Panc1 (cell line): ENCODE results near the gene TPRG1L. TPM values are rescaled to one million over a fixed set of nuclear protein-coding genes. Genes with fewer than 3 reads are reported as not detected.

Experiments
- ATAC-seq: fragments of 200-7000 bp; cut with Tn5 transposase; 2 replicates; pipeline ENCODE4 v1.9.1; 2020; ENCODE audit warnings: mild to moderate bottlenecking, moderate library complexity
- BruUV-seq: library from RNA; stranded (reverse); fragments of 400-500 nt; replicated peaks from 2 replicates; lab custom pipeline; 2021; lab: Mats Ljungman, UMichigan
- CTCF ChIA-PET: fragments of 300-600 bp; sonication (Branson Sonifier 250); formaldehyde crosslinking; loops from one replicate; lab custom pipeline; 2022; ENCODE audit warnings: antibody characterized with exemption; lab: Charles Lee
- POLR2A ChIA-PET: fragments of 300-600 bp; sonication (Branson Sonifier 250); formaldehyde crosslinking; loops from one replicate; lab custom pipeline; 2022; ENCODE audit warnings: antibody characterized with exemption; lab: Charles Lee
- DNase-seq: peaks from one replicate; pipeline ENCODE4 v3.0.0-alpha.2; 2010; ENCODE audit warnings: low read depth, low spot score
- H3K27ac ChIP-seq: 2 replicates; pipeline ENCODE4 v1.5.1; 2011; ENCODE audit warnings: mild to moderate bottlenecking, low read length, inconsistent platforms
- H3K27me3 ChIP-seq: fragments of 200-500 bp; sonication (Bioruptor generic); 2 replicates; pipeline ENCODE4 v1.6.0; 2014; ENCODE audit warnings: low read length, inconsistent platforms; ENCODE audit not compliant: control insufficient read depth, insufficient read depth
- H3K36me3 ChIP-seq: fragments of 200-500 bp; sonication (Bioruptor generic); 2 replicates; pipeline ENCODE4 v1.5.1; 2014; ENCODE audit warnings: inconsistent platforms, mild to moderate bottlenecking, low read length, moderate library complexity; ENCODE audit not compliant: control insufficient read depth, insufficient read depth
- H3K4me1 ChIP-seq: 2 replicates; pipeline ENCODE4 v1.5.1; 2011; ENCODE audit warnings: inconsistent platforms, mild to moderate bottlenecking, low read length, moderate library complexity; ENCODE audit not compliant: control insufficient read depth, insufficient read depth
- H3K4me3 ChIP-seq, 2 experiments: 2 replicates each; pipeline ENCODE4 v1.5.1; 2011 to 2012; ENCODE audit warnings: low read depth in 2 of 2, low read length in 2 of 2, mild to moderate bottlenecking in 2 of 2, inconsistent platforms in 1 of 2, moderate library complexity in 1 of 2
- H3K9me3 ChIP-seq: fragments of 200-500 bp; sonication (Bioruptor generic); 2 replicates; pipeline ENCODE4 v1.5.1; 2014; ENCODE audit warnings: low read depth, mild to moderate bottlenecking, inconsistent platforms, low read length, moderate library complexity; ENCODE audit not compliant: control insufficient read depth, insufficient read depth
- CTCF ChIP-seq: fragments of 450-650 bp; IDR thresholded peaks from 2 replicates; pipeline ENCODE4 v1.5.1; 2017; ENCODE audit warnings: mild to moderate bottlenecking
- POLR2AphosphoS5 ChIP-seq: IDR thresholded peaks from 2 replicates; pipeline ENCODE4 v1.6.1; 2012; ENCODE audit warnings: mild to moderate bottlenecking, low read depth, low read length, moderate library complexity
- SIN3A ChIP-seq: IDR thresholded peaks from 2 replicates; pipeline ENCODE4 v1.6.1; 2012; ENCODE audit warnings: low read depth, mild to moderate bottlenecking, low read length, moderate library complexity, borderline replicate concordance; ENCODE audit not compliant: insufficient read depth
- TCF7L2 ChIP-seq: IDR thresholded peaks from 2 replicates; pipeline ENCODE4 v1.6.1; 2011; ENCODE audit warnings: mild to moderate bottlenecking, low read depth, low read length, inconsistent platforms
- in situ Hi-C: cut with HindIII; loops from 2 replicates; pipeline ENCODE4 v1.10.0; 2016; ENCODE audit warnings: low sequenced_read_pairs, low pct_unique_long_range_greater_than_20kb
- intact Hi-C: fragments of 100-400 bp; cut with micrococcal nuclease; formaldehyde crosslinking; loops from one replicate; pipeline ENCODE4 v1.10.0; 2022; ENCODE audit not compliant: unreplicated experiment
- total RNA-seq: library from RNA; stranded (reverse); gene quantifications from one replicate; pipeline ENCODE4 v1.2.1, GENCODE V29; 2021; ENCODE audit not compliant: unreplicated experiment
- TF ChIP-seq, protein P1 (sequence below), 2 experiments: IDR thresholded peaks; 2 replicates each; pipeline ENCODE4 v1.6.1; 2011 to 2012; ENCODE audit warnings: low read depth in 2 of 2, control low read depth in 1 of 2, low read length in 1 of 2, mild to moderate bottlenecking in 1 of 2, moderate library complexity in 1 of 2; ENCODE audit not compliant: insufficient read depth in 1 of 2

The TPRG1L gene
- total RNA-seq, 1 experiment from 2014 or later, result 57.5 TPM

DNA sequence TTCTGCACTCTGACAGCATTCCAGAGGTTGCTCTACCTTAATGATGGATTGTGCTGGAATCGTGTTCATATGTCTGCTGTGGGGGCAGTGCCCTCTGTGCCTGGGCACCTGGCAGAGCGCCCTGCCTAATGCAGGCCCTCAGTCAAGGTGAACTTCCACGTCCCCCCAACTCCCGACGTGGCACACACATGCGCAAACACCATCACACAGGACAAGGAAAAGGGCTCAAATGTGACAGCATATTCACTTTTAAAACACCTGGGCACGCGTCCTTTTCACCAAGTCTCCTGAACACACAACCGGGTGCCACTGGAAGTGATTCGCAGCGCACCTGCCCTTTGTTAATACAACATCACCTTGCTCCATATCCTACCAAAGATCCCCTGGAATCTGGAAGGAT, 11.7 kb downstream of the TPRG1L start:
- no TSS peak for BruUV-seq
- ChIA-PET POLR2A (no interaction called here), CTCF (no interaction called here)
- intact Hi-C loops (no loop called here), in situ Hi-C loops (no loop called here)
- no peak for TF ChIP-seq CTCF
- no peak for TF ChIP-seq SIN3A
- no peak for TF ChIP-seq POLR2AphosphoS5
- TF ChIP-seq, protein P1, sequence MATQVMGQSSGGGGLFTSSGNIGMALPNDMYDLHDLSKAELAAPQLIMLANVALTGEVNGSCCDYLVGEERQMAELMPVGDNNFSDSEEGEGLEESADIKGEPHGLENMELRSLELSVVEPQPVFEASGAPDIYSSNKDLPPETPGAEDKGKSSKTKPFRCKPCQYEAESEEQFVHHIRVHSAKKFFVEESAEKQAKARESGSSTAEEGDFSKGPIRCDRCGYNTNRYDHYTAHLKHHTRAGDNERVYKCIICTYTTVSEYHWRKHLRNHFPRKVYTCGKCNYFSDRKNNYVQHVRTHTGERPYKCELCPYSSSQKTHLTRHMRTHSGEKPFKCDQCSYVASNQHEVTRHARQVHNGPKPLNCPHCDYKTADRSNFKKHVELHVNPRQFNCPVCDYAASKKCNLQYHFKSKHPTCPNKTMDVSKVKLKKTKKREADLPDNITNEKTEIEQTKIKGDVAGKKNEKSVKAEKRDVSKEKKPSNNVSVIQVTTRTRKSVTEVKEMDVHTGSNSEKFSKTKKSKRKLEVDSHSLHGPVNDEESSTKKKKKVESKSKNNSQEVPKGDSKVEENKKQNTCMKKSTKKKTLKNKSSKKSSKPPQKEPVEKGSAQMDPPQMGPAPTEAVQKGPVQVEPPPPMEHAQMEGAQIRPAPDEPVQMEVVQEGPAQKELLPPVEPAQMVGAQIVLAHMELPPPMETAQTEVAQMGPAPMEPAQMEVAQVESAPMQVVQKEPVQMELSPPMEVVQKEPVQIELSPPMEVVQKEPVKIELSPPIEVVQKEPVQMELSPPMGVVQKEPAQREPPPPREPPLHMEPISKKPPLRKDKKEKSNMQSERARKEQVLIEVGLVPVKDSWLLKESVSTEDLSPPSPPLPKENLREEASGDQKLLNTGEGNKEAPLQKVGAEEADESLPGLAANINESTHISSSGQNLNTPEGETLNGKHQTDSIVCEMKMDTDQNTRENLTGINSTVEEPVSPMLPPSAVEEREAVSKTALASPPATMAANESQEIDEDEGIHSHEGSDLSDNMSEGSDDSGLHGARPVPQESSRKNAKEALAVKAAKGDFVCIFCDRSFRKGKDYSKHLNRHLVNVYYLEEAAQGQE (IDR thresholded peaks at IDR 0.05; ENCODE audit: insufficient read depth in 1 of 2, low read depth in 2 of 2, low read length in 1 of 2), result no peak
- no peak for TF ChIP-seq TCF7L2
- Histone ChIP-seq H3K27me3 (no peaks in the 10 kb centered on the region), H3K9me3 (no peaks in the 10 kb centered on the region), H3K4me3 (no peak overlapping the region), H3K27ac (no peak overlapping the region), H3K4me1 (no peaks in the 10 kb centered on the region), H3K36me3 (peaks cover 3% of the 10 kb centered on the region; the same call in 1 of the 2 replicates)
- DNase-seq (no peak), ATAC-seq (no peak)

DNA sequence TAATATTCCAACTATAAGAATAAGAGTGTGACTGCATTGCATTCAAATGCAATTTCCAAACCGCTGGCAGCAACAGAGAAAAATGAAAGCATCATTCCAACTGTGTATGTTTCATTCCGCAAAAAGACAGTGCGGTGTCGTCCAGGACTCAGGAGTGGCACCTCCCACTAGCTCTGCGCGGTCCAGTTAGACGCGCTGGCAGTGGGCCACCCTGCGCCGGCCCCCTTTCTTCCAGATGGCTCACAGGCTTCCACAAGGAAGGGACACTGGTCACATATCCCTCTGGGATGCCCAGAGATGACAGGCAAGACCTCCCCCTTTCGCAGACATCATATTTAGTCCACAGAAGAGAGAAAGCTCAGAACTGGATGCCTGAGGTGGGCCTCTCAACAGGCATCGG, 13.2 kb downstream of the TPRG1L start:
- TF ChIP-seq CTCF (no peak), SIN3A (no peak), TCF7L2 (no peak), POLR2AphosphoS5 (no peak)
- TF ChIP-seq, protein P1 (IDR thresholded peaks at IDR 0.05; ENCODE audit: insufficient read depth in 1 of 2, low read depth in 2 of 2, low read length in 1 of 2), result no peak
- CTCF ChIA-PET, result no interaction called here

More for the DNA sequence above, 13.2 kb downstream of the TPRG1L start:
- intact Hi-C loops, result no loop called here
- H3K4me1 ChIP-seq, result no peaks in the 10 kb centered on the region
- peaks cover 2% of the 10 kb centered on the region; the same call in 1 of the 2 replicates for H3K36me3 ChIP-seq
- H3K4me3 ChIP-seq, result no peak overlapping the region
- no TSS peak for BruUV-seq
- DNase-seq, result no peak
- H3K27me3 ChIP-seq, result no peaks in the 10 kb centered on the region
- H3K27ac ChIP-seq, result no peak overlapping the region
- in situ Hi-C loops, result no loop called here
- H3K9me3 ChIP-seq, result no peaks in the 10 kb centered on the region
- no peak for ATAC-seq
- POLR2A ChIA-PET, result no interaction called here
